HCT116 (cell line): ENCODE results near the gene CASZ1. TPM values are rescaled to one million over a fixed set of nuclear protein-coding genes. Genes with fewer than 3 reads are reported as not detected.

Experiments used
- ATAC-seq: fragments of 200-7000 bp; cut with Tn5 transposase; 2 replicates; pipeline ENCODE4 v1.9.1; 2020; ENCODE audit warnings: mild to moderate bottlenecking, moderate library complexity
- BruUV-seq: library from RNA; stranded (reverse); fragments of 400-500 nt; replicated peaks from 2 replicates; lab custom pipeline; 2021; lab: Mats Ljungman, UMichigan
- CTCF ChIA-PET: fragments of 300-600 bp; sonication (Branson Sonifier 250); formaldehyde crosslinking; loops from one replicate; lab custom pipeline; 2021; ENCODE audit warnings: antibody characterized with exemption; lab: Charles Lee
- POLR2A ChIA-PET: fragments of 300-600, 350-600 bp; sonication (Branson Sonifier 250); formaldehyde crosslinking; loops from one replicate; lab custom pipeline; 2021; ENCODE audit warnings: antibody characterized with exemption; lab: Charles Lee
- RAD21 ChIA-PET, 2 experiments: fragments of 300-600 bp; sonication (Branson Sonifier 250); formaldehyde crosslinking; loops; one replicate each; lab custom pipeline; 2023; ENCODE audit warnings: low total read pairs in 2 of 2; ENCODE audit not compliant: uncharacterized antibody in 2 of 2, unreplicated experiment in 2 of 2, low non-redundant PET in 1 of 2; lab: Charles Lee
- DNase-seq: peaks from one replicate; pipeline ENCODE4 v3.0.0-alpha.2; 2010; ENCODE audit warnings: low read depth, low spot score
- H2AFZ ChIP-seq: fragments of 200-600 bp; shearing (Covaris generic), sonication (generic); 2 replicates; pipeline ENCODE4 v1.6.1; 2017; ENCODE audit warnings: low read depth, mixed run types, mixed read lengths, antibody characterized with exemption, low read length; ENCODE audit not compliant: poor library complexity, severe bottlenecking
- H3K27ac ChIP-seq: 2 replicates; pipeline ENCODE4 v1.5.1; 2012; ENCODE audit warnings: low read depth, low read length
- H3K27me3 ChIP-seq: fragments of 200-600 bp; sonication (generic); 2 replicates; pipeline ENCODE4 v1.6.1; 2016; ENCODE audit warnings: mixed run types, low read length, mixed read lengths; ENCODE audit not compliant: insufficient read depth
- H3K36me3 ChIP-seq, 2 experiments: fragments of 200-500 bp in 1 of 2; fragments of 200-600 bp in 1 of 2; sonication (Bioruptor generic) in 1 of 2; sonication (generic) in 1 of 2; 2 replicates each; pipeline versions ENCODE4 v1.5.1 to v1.6.1; 2014 to 2016; ENCODE audit warnings: low read length in 2 of 2, inconsistent platforms in 1 of 2, mixed read lengths in 1 of 2, mixed run types in 1 of 2; ENCODE audit not compliant: insufficient read depth in 2 of 2, control insufficient read depth in 1 of 2
- H3K4me1 ChIP-seq, 2 experiments: fragments of 200-600 bp in 1 of 2; sonication (generic) in 1 of 2; 2 replicates each; pipeline versions ENCODE4 v1.5.1 to v1.6.1; 2012 to 2017; ENCODE audit warnings: low read length in 2 of 2, inconsistent platforms in 1 of 2, mild to moderate bottlenecking in 1 of 2, mixed read lengths in 1 of 2, mixed run types in 1 of 2, moderate library complexity in 1 of 2; ENCODE audit not compliant: insufficient read depth in 2 of 2, control insufficient read depth in 1 of 2
- H3K4me2 ChIP-seq: fragments of 200-600 bp; sonication (generic); 2 replicates; pipeline ENCODE4 v1.6.1; 2017; ENCODE audit warnings: mixed run types, low read length, mixed read lengths
- H3K4me3 ChIP-seq, 2 experiments: fragments of 200-600 bp in 1 of 2; sonication (generic) in 1 of 2; replicated peaks in 1 of 2; 2 replicates each; pipeline ENCODE4 v1.5.1; 2011 to 2016; ENCODE audit warnings: low read length in 2 of 2, control low read depth in 1 of 2, low read depth in 1 of 2, mild to moderate bottlenecking in 1 of 2, mixed read lengths in 1 of 2, mixed run types in 1 of 2
- H3K79me2 ChIP-seq: fragments of 200-600 bp; sonication (generic); 2 replicates; pipeline ENCODE4 v1.6.1; 2017; ENCODE audit warnings: mild to moderate bottlenecking, mixed run types, low read length, moderate library complexity, mixed read lengths; ENCODE audit not compliant: insufficient read depth
- H3K9ac ChIP-seq: fragments of 200-600 bp; sonication (generic); 2 replicates; pipeline ENCODE4 v1.6.1; 2016; ENCODE audit warnings: low read length, mixed read lengths
- H3K9me2 ChIP-seq: fragments of 200-600 bp; sonication (generic), shearing (Covaris generic); 2 replicates; pipeline ENCODE4 v1.6.1; 2017; ENCODE audit warnings: mixed run types, mild to moderate bottlenecking, moderate library complexity; ENCODE audit not compliant: insufficient read depth
- H3K9me3 ChIP-seq, 2 experiments: fragments of 200-500 bp in 1 of 2; fragments of 200-600 bp in 1 of 2; sonication (Bioruptor generic) in 1 of 2; sonication (generic) in 1 of 2; 2 replicates each; pipeline ENCODE4 v1.6.1; 2014 to 2017; ENCODE audit warnings: low read length in 2 of 2, mixed read lengths in 2 of 2, inconsistent platforms in 1 of 2, low read depth in 1 of 2, mild to moderate bottlenecking in 1 of 2, mixed run types in 1 of 2, moderate library complexity in 1 of 2; ENCODE audit not compliant: control insufficient read depth in 1 of 2, insufficient read depth in 1 of 2
- H4K20me1 ChIP-seq: fragments of 200-600 bp; sonication (generic), shearing (Covaris generic); 2 replicates; pipeline ENCODE4 v1.6.1; 2017; ENCODE audit warnings: mixed run types, mild to moderate bottlenecking, moderate library complexity; ENCODE audit not compliant: insufficient read depth
- ATF3 ChIP-seq: IDR thresholded peaks from 2 replicates; pipeline ENCODE4 v1.6.1; 2012
- CBX3 ChIP-seq: IDR thresholded peaks from 2 replicates; pipeline ENCODE4 v1.6.1; 2012; ENCODE audit warnings: low read depth
- CTCF ChIP-seq, 3 experiments: fragments of 200-600 bp in 1 of 3; sonication (generic) in 1 of 3; IDR thresholded peaks in 2 of 3; conservative IDR thresholded peaks in 1 of 3; 2 replicates each; pipeline ENCODE4 v1.5.1; 2012 to 2017; ENCODE audit warnings: low read depth in 2 of 3, low read length in 2 of 3, antibody characterized with exemption in 1 of 3, borderline replicate concordance in 1 of 3, control low read depth in 1 of 3, mild to moderate bottlenecking in 1 of 3, mixed read lengths in 1 of 3, mixed run types in 1 of 3, moderate library complexity in 1 of 3; ENCODE audit not compliant: insufficient read depth in 1 of 3
- EGR1 ChIP-seq: IDR thresholded peaks from 2 replicates; pipeline ENCODE4 v1.6.1; 2012; ENCODE audit warnings: low read depth
- ELF1 ChIP-seq: IDR thresholded peaks from 2 replicates; pipeline ENCODE4 v1.6.1; 2012; ENCODE audit warnings: low read depth, borderline replicate concordance
- EZH2 ChIP-seq: fragments of 200-600 bp; sonication (generic); IDR thresholded peaks from 2 replicates; pipeline ENCODE4 v1.6.1; 2017; ENCODE audit warnings: antibody characterized with exemption, mixed run types
- EZH2phosphoT487 ChIP-seq: fragments of 200-600 bp; IDR thresholded peaks from 2 replicates; pipeline ENCODE4 v1.6.1; 2018; ENCODE audit warnings: antibody characterized with exemption, borderline replicate concordance
- MAX ChIP-seq: IDR thresholded peaks from 2 replicates; pipeline ENCODE4 v1.6.1; 2012
- POLR2AphosphoS5 ChIP-seq: IDR thresholded peaks from 2 replicates; pipeline ENCODE4 v1.6.1; 2011; ENCODE audit warnings: mild to moderate bottlenecking, low read depth, low read length, moderate library complexity
- RAD21 ChIP-seq: IDR thresholded peaks from 2 replicates; pipeline ENCODE4 v1.6.1; 2012; ENCODE audit warnings: low read depth, mild to moderate bottlenecking
- REST ChIP-seq: IDR thresholded peaks from 2 replicates; pipeline ENCODE4 v1.6.1; 2012; ENCODE audit warnings: low read depth
- SIN3A ChIP-seq: IDR thresholded peaks from 2 replicates; pipeline ENCODE4 v1.6.1; 2012; ENCODE audit warnings: low read depth
- SP1 ChIP-seq: IDR thresholded peaks from 2 replicates; pipeline ENCODE4 v1.6.1; 2012; ENCODE audit warnings: low read depth
- SRF ChIP-seq: IDR thresholded peaks from 2 replicates; pipeline ENCODE4 v1.6.1; 2012; ENCODE audit warnings: low read depth
- TCF7L2 ChIP-seq: IDR thresholded peaks from 2 replicates; pipeline ENCODE4 v1.7.0; 2011; ENCODE audit warnings: borderline replicate concordance, inconsistent platforms; ENCODE audit not compliant: insufficient read depth, insufficient read length; ENCODE audit errors: extremely low read depth
- intact Hi-C: fragments of 100-400 bp; cut with micrococcal nuclease; formaldehyde crosslinking; loops from 2 replicates; pipeline ENCODE4 v1.10.0; 2022
- total RNA-seq: library from RNA; stranded (reverse); gene quantifications from one replicate; pipeline ENCODE4 v1.2.1, GENCODE V29; 2021; ENCODE audit not compliant: unreplicated experiment

Gene CASZ1
- total RNA-seq, 1 experiment from 2014 or later, result 7.7 TPM

GRCh38 chr1:10659646-10660540 is 136.6 kb downstream of the CASZ1 start (continued):
- TF ChIP-seq RAD21, result no peak
- TF ChIP-seq REST, result no peak
- TF ChIP-seq CBX3, result no peak
- no peak for TF ChIP-seq ELF1
- no peak for TF ChIP-seq CTCF (IDR thresholded peaks at IDR 0.05 in 2 of 3, conservative IDR thresholded peaks at IDR 0.05 in 1 of 3; ENCODE audit: borderline replicate concordance in 1 of 3, insufficient read depth in 1 of 3, low read depth in 2 of 3, low read length in 2 of 3)
- TF ChIP-seq, all 23 proteins: peak for 0

GRCh38 chr1:10659218-10659617 is 137.2 kb downstream of the CASZ1 start:
- H3K27ac ChIP-seq, result no peak overlapping the region
- no peak for ATAC-seq
- RAD21 ChIA-PET, result no interaction called here
- no peak overlapping the region for H3K9ac ChIP-seq
- no peaks in the 10 kb centered on the region for H3K9me3 ChIP-seq
- H3K9me2 ChIP-seq, result no peaks in the 10 kb centered on the region
- POLR2A ChIA-PET, result no interaction called here
- H4K20me1 ChIP-seq, result no peaks in the 10 kb centered on the region
- H3K4me1 ChIP-seq, result no peaks in the 10 kb centered on the region
- no peaks in the 10 kb centered on the region for H3K27me3 ChIP-seq
- H3K4me2 ChIP-seq, result no peak overlapping the region
- intact Hi-C loops, result no loop called here
- CTCF ChIA-PET, result no interaction called here
- DNase-seq, result no peak
- H3K4me3 ChIP-seq, result no peak overlapping the region
- no peaks in the 10 kb centered on the region for H3K36me3 ChIP-seq
- no peaks in the 10 kb centered on the region for H3K79me2 ChIP-seq
- no peak overlapping the region for H2AFZ ChIP-seq
- no TSS peak for BruUV-seq
- TF ChIP-seq CTCF (IDR thresholded peaks at IDR 0.05 in 2 of 3, conservative IDR thresholded peaks at IDR 0.05 in 1 of 3; ENCODE audit: borderline replicate concordance in 1 of 3, insufficient read depth in 1 of 3, low read depth in 2 of 3, low read length in 2 of 3) (no peak), RAD21 (no peak), EGR1 (no peak), CBX3 (no peak), SRF (no peak), SP1 (no peak), EZH2phosphoT487 (no peak), TCF7L2 (no peak), MAX (no peak), SIN3A (no peak), EZH2 (no peak), ATF3 (no peak), POLR2AphosphoS5 (no peak), ELF1 (no peak)
